ENCODE measurements around the gene ZNF783. TPM values are rescaled to one million over a fixed set of nuclear protein-coding genes. Genes with fewer than 3 reads are reported as not detected.
"Not testable (repeated sequence)": the region's sequence is repeated elsewhere in the genome, so short reads cannot be mapped to it uniquely, and the experiment has no call there.

The ZNF783 gene
- total RNA-seq, 2 donors from 2014 or later = 10.7 to 20.7 TPM

DNA sequence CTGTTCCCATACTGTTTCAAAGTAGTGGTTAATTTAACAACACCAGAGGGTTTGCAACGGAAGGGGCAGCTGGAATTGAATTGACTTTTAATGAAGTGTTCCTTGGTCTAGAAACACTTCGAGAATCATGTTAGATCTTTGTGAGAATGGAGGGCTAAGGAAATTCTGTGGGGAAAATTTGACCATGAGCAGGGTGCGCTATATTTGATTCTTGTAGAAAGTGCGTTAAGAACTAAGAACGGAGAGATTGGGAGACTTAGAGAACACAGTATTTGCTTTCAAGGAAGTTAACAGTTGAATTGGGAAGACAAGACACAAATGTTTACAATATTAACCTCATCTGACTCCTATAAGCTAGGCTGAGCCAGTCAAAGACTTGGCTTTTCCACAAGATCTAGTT lies 21.4 kb upstream of the ZNF783 start:
- 66% methylated on average over 5 of the region's 5 CpGs for WGBS
- no peaks in the 10 kb centered on the region for H3K9me3 ChIP-seq
- intact Hi-C loops (cut with DNase I) = no loop called here
- H3K4me1 ChIP-seq (replicated peaks) = no peaks in the 10 kb centered on the region
- H3K4me3 ChIP-seq = peak overlapping the region; percentile 89 to 90
- H3K27me3 ChIP-seq (replicated peaks; ENCODE audit: insufficient read depth) = no peaks in the 10 kb centered on the region
- TF ChIP-seq, protein P1, sequence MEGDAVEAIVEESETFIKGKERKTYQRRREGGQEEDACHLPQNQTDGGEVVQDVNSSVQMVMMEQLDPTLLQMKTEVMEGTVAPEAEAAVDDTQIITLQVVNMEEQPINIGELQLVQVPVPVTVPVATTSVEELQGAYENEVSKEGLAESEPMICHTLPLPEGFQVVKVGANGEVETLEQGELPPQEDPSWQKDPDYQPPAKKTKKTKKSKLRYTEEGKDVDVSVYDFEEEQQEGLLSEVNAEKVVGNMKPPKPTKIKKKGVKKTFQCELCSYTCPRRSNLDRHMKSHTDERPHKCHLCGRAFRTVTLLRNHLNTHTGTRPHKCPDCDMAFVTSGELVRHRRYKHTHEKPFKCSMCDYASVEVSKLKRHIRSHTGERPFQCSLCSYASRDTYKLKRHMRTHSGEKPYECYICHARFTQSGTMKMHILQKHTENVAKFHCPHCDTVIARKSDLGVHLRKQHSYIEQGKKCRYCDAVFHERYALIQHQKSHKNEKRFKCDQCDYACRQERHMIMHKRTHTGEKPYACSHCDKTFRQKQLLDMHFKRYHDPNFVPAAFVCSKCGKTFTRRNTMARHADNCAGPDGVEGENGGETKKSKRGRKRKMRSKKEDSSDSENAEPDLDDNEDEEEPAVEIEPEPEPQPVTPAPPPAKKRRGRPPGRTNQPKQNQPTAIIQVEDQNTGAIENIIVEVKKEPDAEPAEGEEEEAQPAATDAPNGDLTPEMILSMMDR (IDR thresholded peaks at IDR 0.05) = no peak
- TF ChIP-seq POLR2A (IDR thresholded peaks at IDR 0.05) (no peak), POLR2AphosphoS5 (IDR thresholded peaks at IDR 0.05) (no peak)
- H3K36me3 ChIP-seq = no peaks in the 10 kb centered on the region
- DNase-seq (ENCODE audit: low spot score) = no peak
- no peak overlapping the region for H3K27ac ChIP-seq

DNA sequence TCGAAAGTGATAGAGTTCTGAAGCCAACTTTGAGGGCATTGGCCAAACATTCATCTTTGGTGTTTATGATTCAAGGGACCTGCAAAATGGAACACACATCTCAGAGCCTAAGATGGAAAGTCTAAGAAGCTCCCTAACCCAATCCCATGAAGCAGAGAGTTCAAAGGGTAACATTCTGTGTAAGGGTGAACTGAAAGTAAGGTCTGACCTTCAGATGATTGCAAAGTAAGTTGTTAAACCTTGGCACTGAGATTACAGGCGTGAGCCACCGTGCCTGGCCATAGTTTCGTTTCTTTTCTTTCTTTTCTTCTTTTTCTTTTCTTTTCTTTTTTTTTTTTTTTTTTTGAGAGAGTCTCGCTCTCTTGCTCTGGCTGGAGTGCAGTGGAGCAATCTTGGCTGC lies 20.3 kb upstream of the ZNF783 start:
- no peaks in the 10 kb centered on the region for H3K4me1 ChIP-seq (replicated peaks)
- DNase-seq (ENCODE audit: low spot score) = no peak
- H3K4me3 ChIP-seq = no peak overlapping the region
- H3K27ac ChIP-seq = no peak overlapping the region
- no peaks in the 10 kb centered on the region for H3K27me3 ChIP-seq (replicated peaks; ENCODE audit: insufficient read depth)
- no peaks in the 10 kb centered on the region for H3K36me3 ChIP-seq
- intact Hi-C loops (cut with DNase I) = no loop called here
- TF ChIP-seq POLR2A (IDR thresholded peaks at IDR 0.05) (no peak), POLR2AphosphoS5 (IDR thresholded peaks at IDR 0.05) (no peak)
- TF ChIP-seq, protein P1 (IDR thresholded peaks at IDR 0.05) = no peak
- WGBS = 94% methylated on average over 5 of the region's 5 CpGs
- H3K9me3 ChIP-seq = no peaks in the 10 kb centered on the region

DNA sequence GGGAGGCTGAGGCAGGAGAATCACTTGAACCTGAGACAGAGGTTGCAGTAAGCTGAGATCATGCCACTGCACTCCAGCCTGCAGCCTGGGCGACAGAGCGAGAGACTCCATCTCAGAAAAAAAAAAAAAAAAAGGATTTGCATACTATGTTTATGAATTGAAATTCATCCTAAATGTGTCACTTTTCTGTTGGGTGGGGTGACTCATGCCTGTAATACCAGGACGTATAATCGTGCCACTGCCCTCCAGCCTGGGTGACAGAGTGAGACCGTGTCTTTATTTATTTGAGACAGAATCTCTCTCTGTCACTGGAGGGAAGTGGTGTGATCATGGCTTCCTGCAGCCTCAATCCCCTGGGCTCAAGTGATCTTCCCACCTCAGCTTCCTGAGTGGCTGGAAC lies 16.8 kb upstream of the ZNF783 start:
- intact Hi-C loops (cut with DNase I) = no loop called here
- 88% methylated on average over 5 of the region's 5 CpGs for WGBS
- Histone ChIP-seq H3K4me3 (no peak overlapping the region), H3K36me3 (no peaks in the 10 kb centered on the region), H3K27me3 (replicated peaks; ENCODE audit: insufficient read depth) (no peaks in the 10 kb centered on the region), H3K4me1 (replicated peaks) (no peaks in the 10 kb centered on the region), H3K9me3 (no peaks in the 10 kb centered on the region), H3K27ac (no peak overlapping the region)
- DNase-seq (ENCODE audit: low spot score) = no peak
- TF ChIP-seq POLR2AphosphoS5 (IDR thresholded peaks at IDR 0.05) (no peak), POLR2A (IDR thresholded peaks at IDR 0.05) (no peak)
- TF ChIP-seq, protein P1 (IDR thresholded peaks at IDR 0.05) = no peak

DNA sequence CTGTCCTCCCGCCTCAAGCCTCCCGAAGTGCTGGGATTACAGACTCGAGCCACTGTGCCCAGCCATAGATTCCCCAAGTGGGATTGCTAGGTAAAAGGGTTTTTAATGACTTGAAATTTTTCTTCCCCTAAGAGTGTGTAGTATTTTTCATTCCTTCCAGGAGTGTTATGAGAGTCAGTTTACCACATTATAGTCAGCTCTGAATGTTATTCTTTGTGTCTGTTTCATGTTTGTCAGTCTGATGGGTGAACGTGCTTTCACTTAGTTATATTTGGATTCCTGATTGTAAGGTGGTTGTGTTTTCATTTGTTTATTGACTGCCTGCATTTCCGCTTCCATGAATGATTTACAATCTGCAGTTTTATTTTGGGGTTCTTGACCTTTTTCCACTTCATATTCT lies 16.3 kb upstream of the ZNF783 start:
- Histone ChIP-seq H3K36me3 (no peaks in the 10 kb centered on the region), H3K4me1 (replicated peaks) (no peaks in the 10 kb centered on the region), H3K4me3 (no peak overlapping the region), H3K27me3 (replicated peaks; ENCODE audit: insufficient read depth) (no peaks in the 10 kb centered on the region), H3K27ac (no peak overlapping the region), H3K9me3 (no peaks in the 10 kb centered on the region)
- DNase-seq (ENCODE audit: low spot score) = no peak
- intact Hi-C loops (cut with DNase I) = no loop called here
- no peak for TF ChIP-seq POLR2A (IDR thresholded peaks at IDR 0.05)
- TF ChIP-seq, protein P1 (IDR thresholded peaks at IDR 0.05) = no peak
- no peak for TF ChIP-seq POLR2AphosphoS5 (IDR thresholded peaks at IDR 0.05)
- 84% methylated on average over 5 of the region's 5 CpGs for WGBS

DNA sequence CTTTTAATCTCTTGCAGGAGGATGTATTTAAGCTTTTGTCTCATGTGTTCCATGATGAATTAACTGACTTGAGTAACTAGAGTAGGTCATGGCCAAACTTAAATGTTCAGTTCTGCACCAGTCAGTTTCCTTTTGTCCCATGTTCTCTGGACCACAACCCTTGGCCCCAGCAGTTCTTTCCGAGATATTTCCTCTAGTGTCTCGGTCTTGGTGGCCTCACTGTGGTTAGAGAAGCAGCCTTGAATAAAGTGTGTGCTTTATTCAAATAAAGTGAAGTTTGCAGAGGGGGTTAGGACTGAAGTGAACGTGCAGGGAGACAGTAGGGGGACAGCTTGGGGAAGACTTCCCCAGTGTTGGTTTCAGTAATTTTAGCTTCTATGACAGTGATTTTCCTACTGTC lies 13.2 kb upstream of the ZNF783 start:
- DNase-seq (ENCODE audit: low spot score) = no peak
- TF ChIP-seq POLR2A (IDR thresholded peaks at IDR 0.05) = no peak
- TF ChIP-seq, protein P1 (IDR thresholded peaks at IDR 0.05) = no peak
- Histone ChIP-seq H3K4me3 (no peak overlapping the region), H3K9me3 (no peaks in the 10 kb centered on the region), H3K4me1 (replicated peaks) (no peaks in the 10 kb centered on the region), H3K27ac (no peak overlapping the region), H3K36me3 (peaks cover 0 to 9% of the 10 kb centered on the region in 2 donors), H3K27me3 (replicated peaks; ENCODE audit: insufficient read depth) (no peaks in the 10 kb centered on the region)
- WGBS = 76% methylated on average over 3 of the region's 3 CpGs
- intact Hi-C loops (cut with DNase I) = no loop called here

DNA sequence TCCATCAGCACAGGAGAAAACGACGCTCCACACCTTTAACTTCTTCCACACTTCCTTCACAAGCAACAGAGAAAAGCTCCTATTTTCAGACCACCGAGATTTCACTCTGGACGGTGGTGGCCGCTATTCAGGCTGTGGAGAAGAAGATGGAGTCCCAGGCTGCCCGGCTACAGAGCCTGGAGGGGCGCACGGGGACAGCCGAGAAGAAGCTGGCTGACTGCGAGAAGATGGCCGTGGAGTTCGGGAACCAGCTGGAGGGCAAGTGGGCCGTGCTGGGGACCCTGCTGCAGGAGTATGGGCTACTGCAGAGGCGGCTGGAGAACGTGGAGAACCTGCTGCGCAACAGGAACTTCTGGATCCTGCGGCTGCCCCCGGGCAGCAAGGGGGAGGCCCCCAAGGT lies 11.8 kb upstream of the ZNF783 start:
- H3K4me3 ChIP-seq; H3K27ac ChIP-seq; H3K9me3 ChIP-seq; H3K4me1 ChIP-seq (replicated peaks); intact Hi-C loops (cut with DNase I); DNase-seq (ENCODE audit: low spot score); H3K27me3 ChIP-seq (replicated peaks; ENCODE audit: insufficient read depth): not testable (repeated sequence)
- WGBS = 92% methylated on average over 18 of the region's 18 CpGs
- peaks cover 0 to 14% of the 10 kb centered on the region in 2 donors for H3K36me3 ChIP-seq

DNA sequence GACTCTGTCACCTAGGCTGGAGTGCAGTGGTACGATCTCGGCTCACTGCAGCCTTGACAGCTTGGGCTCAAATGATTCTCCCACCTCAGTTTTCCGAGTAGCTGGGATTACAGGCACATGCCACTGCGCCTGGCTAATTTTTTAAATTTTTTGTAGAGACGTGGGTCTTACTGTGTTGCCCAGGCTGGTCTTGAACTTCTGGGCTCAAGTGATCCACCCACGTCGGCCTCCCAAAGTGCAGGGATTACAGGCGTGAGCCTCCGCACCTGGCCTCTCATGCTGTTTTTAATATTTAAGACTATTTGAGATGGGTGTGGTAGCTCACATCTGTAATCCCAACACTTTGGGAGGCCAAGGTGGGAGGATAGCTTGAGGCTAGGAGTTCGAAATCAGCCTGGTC lies 10.5 kb upstream of the ZNF783 start:
- 89% methylated on average over 10 of the region's 10 CpGs for WGBS
- DNase-seq (ENCODE audit: low spot score); H3K9me3 ChIP-seq; H3K27me3 ChIP-seq (replicated peaks; ENCODE audit: insufficient read depth); H3K4me3 ChIP-seq; H3K4me1 ChIP-seq (replicated peaks); intact Hi-C loops (cut with DNase I); H3K27ac ChIP-seq: not testable (repeated sequence)
- H3K36me3 ChIP-seq = peaks cover 0 to 14% of the 10 kb centered on the region in 2 donors

Data from prostate gland (tissue), 2 donors.